ENCODE results near the gene MS4A2. TPM values are rescaled to one million over a fixed set of nuclear protein-coding genes. Genes with fewer than 3 reads are reported as not detected.
"Not testable (repeated sequence)": the region's sequence is repeated elsewhere in the genome, so short reads cannot be mapped to it uniquely, and the experiment has no call there.

The MS4A2 gene
- total RNA-seq, 2 donors from 2014 or later, result not detected

DNA sequence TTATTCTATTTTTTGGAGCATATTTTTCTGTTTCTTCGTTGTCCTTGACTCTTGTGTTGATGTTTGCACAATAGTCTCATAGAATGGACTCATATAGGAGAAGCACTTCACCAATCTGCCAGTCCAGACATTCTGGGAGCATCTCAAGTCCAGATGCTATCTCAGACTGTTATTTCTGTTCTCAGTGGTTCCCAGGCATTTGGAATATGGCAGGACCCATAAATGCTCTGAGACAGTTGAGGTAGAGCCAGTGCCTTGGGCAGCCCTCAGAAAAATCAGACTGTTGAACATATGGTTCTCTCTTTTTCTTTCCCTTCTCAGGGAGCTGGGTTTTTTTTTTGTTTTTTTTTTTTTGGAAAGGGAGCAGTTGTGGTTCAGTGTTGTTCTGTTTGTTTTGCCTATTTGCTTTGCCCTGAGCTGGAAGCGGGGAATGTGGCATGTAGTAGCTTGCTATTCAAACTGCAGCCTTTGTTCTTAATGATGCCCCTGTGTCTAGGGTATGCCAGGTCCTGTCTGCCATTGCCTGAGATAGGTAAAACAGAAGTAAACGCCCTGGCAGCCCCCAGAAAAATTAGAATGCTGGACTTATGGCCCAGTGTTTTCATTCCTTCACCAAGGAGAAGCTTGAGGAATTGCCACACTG lies 3.7 kb upstream of the MS4A2 start:
- Mint-ChIP-seq H3K4me1 (no peaks in the 10 kb centered on the region), H3K27ac (no peak overlapping the region), H3K27me3 (peaks cover 41% of the 10 kb centered on the region), H3K36me3 (ENCODE audit: low read depth) (no peaks in the 10 kb centered on the region), H3K9me3 (no peaks in the 10 kb centered on the region), H3K4me3 (no peak overlapping the region)
- no peak for ATAC-seq (replicated peaks)

DNA sequence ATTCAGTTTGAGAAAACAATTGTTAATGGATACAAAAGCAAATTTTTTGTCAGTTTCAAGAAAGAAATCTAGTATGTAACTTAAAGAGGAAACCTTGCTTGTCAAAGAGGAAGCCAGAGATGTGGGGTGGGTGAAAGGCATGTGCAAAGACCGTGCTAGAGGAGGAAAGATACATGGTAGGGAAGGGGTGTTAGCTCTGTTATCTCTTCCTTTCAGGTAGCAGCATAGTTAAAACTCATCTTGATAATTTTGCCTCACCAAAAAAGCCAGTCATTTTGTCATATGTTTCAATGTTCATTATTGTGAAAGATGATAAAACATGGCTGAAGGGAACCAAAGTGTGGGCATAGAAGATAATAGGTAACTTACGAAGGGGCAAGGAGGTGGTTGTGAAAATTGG lies 2.6 kb upstream of the MS4A2 start:
- H3K27me3 Mint-ChIP-seq, result peaks cover 39% of the 10 kb centered on the region
- H3K27ac Mint-ChIP-seq, result no peak overlapping the region
- no peak for ATAC-seq (replicated peaks)
- no peaks in the 10 kb centered on the region for H3K36me3 Mint-ChIP-seq (ENCODE audit: low read depth)
- H3K4me3 Mint-ChIP-seq, result no peak overlapping the region
- H3K4me1 Mint-ChIP-seq, result no peaks in the 10 kb centered on the region
- no peaks in the 10 kb centered on the region for H3K9me3 Mint-ChIP-seq

DNA sequence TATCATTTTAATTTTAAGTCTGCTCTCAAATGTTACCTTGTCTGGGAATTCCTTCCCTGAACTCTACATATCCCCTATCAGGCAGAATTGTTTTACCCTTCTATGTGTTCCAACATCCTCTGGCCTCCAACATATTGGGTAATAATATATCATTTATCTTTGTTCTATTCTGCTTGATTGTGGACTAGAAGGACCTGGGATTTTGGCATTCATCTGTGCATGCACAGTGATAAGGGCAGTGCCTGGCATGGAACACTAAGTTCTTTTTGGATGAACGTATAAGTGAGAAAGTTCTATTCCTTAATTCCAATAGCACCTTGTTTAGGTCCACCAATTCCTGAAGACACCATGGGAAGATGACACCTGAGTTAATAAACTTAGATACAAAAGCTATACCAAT lies 1.2 kb upstream of the MS4A2 start:
- H3K4me1 Mint-ChIP-seq, result no peaks in the 10 kb centered on the region
- H3K4me3 Mint-ChIP-seq, result no peak overlapping the region
- H3K27ac Mint-ChIP-seq, result no peak overlapping the region
- no peaks in the 10 kb centered on the region for H3K36me3 Mint-ChIP-seq (ENCODE audit: low read depth)
- ATAC-seq (replicated peaks), result no peak
- H3K9me3 Mint-ChIP-seq, result no peaks in the 10 kb centered on the region
- peaks cover 36% of the 10 kb centered on the region for H3K27me3 Mint-ChIP-seq

DNA sequence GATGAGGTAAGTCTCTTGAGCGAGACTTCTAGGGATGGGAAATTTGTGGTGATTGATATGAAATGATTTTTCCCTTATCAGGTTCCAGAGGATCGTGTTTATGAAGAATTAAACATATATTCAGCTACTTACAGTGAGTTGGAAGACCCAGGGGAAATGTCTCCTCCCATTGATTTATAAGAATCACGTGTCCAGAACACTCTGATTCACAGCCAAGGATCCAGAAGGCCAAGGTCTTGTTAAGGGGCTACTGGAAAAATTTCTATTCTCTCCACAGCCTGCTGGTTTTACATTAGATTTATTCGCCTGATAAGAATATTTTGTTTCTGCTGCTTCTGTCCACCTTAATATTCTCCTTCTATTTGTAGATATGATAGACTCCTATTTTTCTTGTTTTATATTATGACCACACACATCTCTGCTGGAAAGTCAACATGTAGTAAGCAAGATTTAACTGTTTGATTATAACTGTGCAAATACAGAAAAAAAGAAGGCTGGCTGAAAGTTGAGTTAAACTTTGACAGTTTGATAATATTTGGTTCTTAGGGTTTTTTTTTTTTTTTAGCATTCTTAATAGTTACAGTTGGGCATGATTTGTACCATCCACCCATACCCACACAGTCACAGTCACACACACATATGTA lies 7.1 kb downstream of the MS4A2 start:
- Mint-ChIP-seq H3K36me3 (ENCODE audit: low read depth) (no peaks in the 10 kb centered on the region), H3K4me3 (no peak overlapping the region), H3K9me3 (no peaks in the 10 kb centered on the region), H3K27me3 (peaks cover 9% of the 10 kb centered on the region), H3K27ac (no peak overlapping the region), H3K4me1 (no peaks in the 10 kb centered on the region)
- no peak for ATAC-seq (replicated peaks)

DNA sequence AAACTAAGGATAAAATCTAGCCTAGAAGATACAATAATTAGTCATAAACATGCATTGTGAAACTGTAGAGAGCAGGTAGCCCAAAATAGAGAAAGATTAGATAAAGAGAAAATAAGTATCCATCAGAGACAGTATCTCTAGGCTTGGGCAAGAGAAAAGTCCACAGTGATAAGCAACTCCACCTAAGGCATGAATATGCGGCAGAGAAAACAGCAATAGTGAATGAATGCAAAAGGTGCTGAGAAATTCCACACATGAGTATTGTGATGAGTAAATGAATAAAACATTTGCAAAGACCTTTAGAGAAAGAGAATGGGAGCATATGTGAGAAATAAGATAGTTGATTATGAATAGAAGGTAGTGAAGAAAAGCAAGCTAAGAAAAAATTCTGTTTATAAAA lies 8.7 kb downstream of the MS4A2 start:
- no peak for ATAC-seq (replicated peaks)
- H3K36me3 Mint-ChIP-seq (ENCODE audit: low read depth), result no peaks in the 10 kb centered on the region
- no peak overlapping the region for H3K27ac Mint-ChIP-seq
- H3K27me3 Mint-ChIP-seq, result peaks cover 9% of the 10 kb centered on the region
- no peak overlapping the region for H3K4me3 Mint-ChIP-seq
- no peaks in the 10 kb centered on the region for H3K4me1 Mint-ChIP-seq
- no peaks in the 10 kb centered on the region for H3K9me3 Mint-ChIP-seq

DNA sequence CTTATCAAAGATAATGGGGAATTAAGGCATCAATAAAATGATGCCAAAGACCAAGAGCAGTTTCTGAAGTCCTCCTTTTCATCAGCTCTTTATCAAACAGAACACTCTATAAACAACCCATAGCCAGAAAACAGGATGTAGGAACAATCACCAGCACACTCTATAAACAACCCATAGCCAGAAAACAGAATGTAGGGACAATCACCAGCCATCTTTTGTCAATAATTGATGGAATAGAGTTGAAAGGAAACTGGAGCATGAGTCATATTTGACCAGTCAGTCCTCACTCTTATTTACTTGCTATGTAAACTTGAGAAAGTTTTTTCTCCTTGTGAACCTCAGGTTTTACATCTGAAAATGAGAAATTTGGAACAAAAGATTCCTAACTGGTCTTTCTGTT lies 10.0 kb downstream of the MS4A2 start:
- H3K27me3 Mint-ChIP-seq, result peaks cover 9% of the 10 kb centered on the region
- H3K27ac Mint-ChIP-seq, result no peak overlapping the region
- no peak for ATAC-seq (replicated peaks)
- no peak overlapping the region for H3K4me3 Mint-ChIP-seq
- no peaks in the 10 kb centered on the region for H3K9me3 Mint-ChIP-seq
- H3K4me1 Mint-ChIP-seq, result no peaks in the 10 kb centered on the region
- H3K36me3 Mint-ChIP-seq (ENCODE audit: low read depth), result no peaks in the 10 kb centered on the region

DNA sequence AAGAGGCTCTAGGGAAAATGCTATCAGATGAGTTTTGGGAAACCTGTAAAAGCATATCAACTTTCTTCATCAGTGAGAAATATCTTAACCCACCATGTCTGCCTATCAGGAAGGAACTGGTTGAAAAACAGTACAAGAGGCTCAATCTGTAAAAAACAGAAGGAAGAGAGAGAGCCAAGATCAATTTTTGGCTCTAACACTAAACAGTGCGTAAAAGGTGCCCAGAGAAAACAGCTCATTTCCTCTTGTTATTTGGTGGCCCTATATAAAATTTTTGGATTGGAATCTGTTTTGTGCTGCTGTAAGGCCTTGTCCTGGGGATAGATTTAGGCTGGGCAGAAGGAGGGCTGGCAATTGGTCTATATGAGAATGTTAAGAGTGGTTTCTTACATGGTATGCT lies 12.1 kb downstream of the MS4A2 start:
- Mint-ChIP-seq H3K36me3 (ENCODE audit: low read depth) (no peaks in the 10 kb centered on the region), H3K27me3 (peaks cover 5% of the 10 kb centered on the region), H3K27ac (no peak overlapping the region), H3K4me1 (no peaks in the 10 kb centered on the region), H3K9me3 (no peaks in the 10 kb centered on the region), H3K4me3 (no peak overlapping the region)
- no peak for ATAC-seq (replicated peaks)

DNA sequence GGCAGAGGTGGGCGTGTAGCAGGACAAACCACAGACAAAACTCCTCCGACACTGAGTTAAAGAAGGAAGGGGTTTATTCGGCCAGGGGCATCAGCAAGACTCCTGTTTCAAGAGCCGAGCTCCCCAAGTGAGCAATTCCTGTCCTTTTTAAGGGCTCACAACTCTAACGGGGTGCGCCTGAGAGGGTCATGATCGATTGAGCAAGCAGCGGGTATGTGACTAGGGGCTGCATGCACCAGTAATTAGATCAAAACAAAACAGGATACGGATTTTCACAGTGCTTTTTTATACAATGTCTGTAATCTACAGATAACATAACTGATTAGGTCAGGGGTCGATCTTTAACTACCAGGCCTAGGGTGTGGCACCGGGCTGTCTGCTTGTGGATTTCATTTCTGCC lies 12.9 kb downstream of the MS4A2 start:
- H3K27ac Mint-ChIP-seq; H3K4me1 Mint-ChIP-seq; H3K4me3 Mint-ChIP-seq; H3K36me3 Mint-ChIP-seq (ENCODE audit: low read depth); ATAC-seq (replicated peaks); H3K27me3 Mint-ChIP-seq; H3K9me3 Mint-ChIP-seq: not testable (repeated sequence)

DNA sequence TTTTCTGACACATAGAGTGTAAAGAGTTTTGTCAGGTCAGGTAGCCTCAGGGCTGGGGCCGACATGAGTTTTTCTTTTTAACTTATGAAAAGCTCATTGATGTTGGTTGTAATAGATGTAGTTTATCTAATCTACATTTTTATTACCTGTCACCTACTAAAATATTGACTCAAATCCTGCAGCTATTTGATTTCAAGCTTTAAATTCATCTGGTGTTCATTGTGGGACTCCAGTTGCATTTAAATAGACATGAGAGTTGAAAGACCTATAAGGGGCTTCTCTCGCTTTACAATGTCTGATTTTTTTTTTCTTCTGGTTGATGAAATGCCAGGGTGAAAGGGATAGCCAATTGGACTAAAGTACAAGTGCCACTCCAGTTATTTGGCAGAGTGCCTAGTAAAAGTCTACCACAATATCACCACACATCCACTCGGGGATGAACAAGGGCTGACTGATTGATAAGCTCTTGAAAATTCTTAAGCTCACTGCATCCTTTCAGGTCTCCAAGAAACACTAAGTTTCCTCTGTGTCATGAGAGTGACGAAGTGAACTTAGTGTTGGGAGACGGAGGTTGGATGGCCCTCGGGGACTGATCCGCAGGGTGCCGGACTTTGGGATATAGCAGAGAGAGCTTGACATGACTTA lies 16.1 kb downstream of the MS4A2 start:
- not testable (repeated sequence) for H3K4me3 Mint-ChIP-seq; H3K27me3 Mint-ChIP-seq; H3K36me3 Mint-ChIP-seq (ENCODE audit: low read depth); H3K4me1 Mint-ChIP-seq; ATAC-seq (replicated peaks); H3K27ac Mint-ChIP-seq; H3K9me3 Mint-ChIP-seq

DNA sequence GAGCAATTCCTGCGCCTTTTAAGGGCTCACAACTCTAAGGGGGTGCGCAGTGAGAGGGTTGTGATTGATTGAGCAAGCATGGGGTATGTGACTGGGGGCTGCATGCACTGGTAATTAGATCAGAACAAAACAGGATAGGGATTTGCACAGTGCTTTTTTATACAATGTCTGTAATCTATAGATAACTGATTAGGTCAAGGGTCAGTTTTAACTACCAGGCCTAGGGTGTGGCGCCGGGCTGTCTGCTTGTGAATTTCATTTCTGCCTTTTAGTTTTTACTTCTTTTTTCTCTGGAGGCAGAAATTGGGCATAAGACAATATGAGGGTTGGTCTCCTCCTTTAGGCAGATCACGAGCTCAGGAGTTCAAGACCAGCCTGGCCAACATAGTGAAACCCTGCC lies 20.2 kb downstream of the MS4A2 start:
- not testable (repeated sequence) for H3K9me3 Mint-ChIP-seq; H3K27ac Mint-ChIP-seq; H3K4me3 Mint-ChIP-seq; H3K4me1 Mint-ChIP-seq; ATAC-seq (replicated peaks); H3K36me3 Mint-ChIP-seq (ENCODE audit: low read depth)
- peaks cover 14% of the 10 kb centered on the region for H3K27me3 Mint-ChIP-seq

DNA sequence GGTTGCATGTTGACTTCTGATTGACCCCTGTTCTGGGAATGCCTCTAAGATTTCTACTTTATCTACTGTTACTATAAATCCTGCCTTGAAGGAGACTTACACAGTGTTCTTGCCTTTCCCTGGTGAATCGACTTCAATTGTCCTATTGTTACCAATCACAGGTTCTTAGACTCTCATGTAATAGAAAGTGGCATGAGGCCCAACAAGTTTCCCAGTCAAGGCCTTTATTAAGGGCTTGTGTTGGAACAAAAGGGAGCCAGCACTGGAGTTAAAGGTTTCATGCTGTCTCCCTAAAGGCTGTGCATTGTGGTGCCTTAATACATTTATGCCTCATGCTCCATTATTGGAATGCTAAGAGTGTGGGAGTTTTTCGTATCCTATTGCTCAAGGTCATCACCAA lies 23.3 kb downstream of the MS4A2 start:
- ATAC-seq (replicated peaks), result no peak
- H3K27me3 Mint-ChIP-seq, result peaks cover 18% of the 10 kb centered on the region
- no peaks in the 10 kb centered on the region for H3K9me3 Mint-ChIP-seq
- no peaks in the 10 kb centered on the region for H3K36me3 Mint-ChIP-seq (ENCODE audit: low read depth)
- H3K4me3 Mint-ChIP-seq, result no peak overlapping the region
- no peak overlapping the region for H3K27ac Mint-ChIP-seq
- no peaks in the 10 kb centered on the region for H3K4me1 Mint-ChIP-seq

DNA sequence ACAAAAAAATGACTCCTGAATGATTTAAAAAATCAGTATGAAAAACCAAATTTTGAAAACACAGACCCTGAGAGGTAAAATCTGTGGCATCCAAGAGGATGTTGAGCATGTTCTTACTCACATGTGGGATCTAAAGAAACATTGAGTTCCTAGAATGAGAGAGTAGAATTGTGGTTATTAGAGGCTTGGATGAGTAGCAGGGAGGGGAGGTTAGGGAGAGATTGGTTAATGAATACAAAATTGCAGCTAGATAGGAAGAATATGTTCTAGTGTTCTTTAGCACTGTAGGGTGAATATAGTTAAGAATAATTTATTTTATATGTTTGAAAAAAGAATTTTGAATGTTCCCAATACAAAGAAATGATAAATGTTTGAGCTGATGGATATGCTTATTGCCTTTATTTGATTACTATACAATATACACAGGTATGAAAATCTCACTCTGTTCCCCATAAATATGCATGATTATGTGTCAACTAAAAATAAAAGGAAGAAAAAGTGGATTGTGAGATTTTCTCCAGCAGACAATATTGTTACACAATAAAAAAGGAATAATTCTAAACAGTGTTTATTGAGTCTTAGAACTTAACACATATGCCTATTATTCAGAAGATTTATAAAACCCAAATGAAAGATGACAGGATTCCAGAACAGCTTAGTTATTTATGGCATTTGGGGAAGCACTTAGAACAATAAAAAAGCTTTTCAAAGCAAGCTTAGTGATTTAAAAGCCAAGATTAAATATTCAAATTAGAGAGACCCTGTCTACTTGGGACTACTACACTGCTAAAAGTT lies 28.7 kb downstream of the MS4A2 start:
- Mint-ChIP-seq H3K27ac (no peak overlapping the region), H3K4me1 (no peaks in the 10 kb centered on the region), H3K9me3 (no peaks in the 10 kb centered on the region), H3K27me3 (peaks cover 14% of the 10 kb centered on the region), H3K36me3 (ENCODE audit: low read depth) (no peaks in the 10 kb centered on the region), H3K4me3 (no peak overlapping the region)
- ATAC-seq (replicated peaks), result no peak

DNA sequence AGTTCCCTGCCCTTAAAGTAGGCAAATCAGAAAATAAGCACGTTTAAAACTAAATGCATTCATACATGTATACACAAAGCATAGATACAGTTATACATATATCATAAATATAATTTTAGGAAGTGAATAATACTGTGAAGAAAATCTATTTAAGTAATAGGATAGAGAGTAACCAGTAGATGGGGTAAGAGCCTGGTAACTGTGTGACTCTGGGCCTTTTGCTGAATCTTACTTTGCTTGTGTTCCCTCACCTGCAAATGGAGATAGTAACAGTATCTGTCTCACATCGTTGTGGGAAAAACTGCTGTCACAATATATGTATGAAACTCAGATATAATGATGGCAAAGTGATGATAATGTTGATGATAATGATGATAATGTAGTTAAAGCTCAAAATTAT lies 29.9 kb downstream of the MS4A2 start:
- ATAC-seq (replicated peaks), result no peak
- no peaks in the 10 kb centered on the region for H3K9me3 Mint-ChIP-seq

DNA sequence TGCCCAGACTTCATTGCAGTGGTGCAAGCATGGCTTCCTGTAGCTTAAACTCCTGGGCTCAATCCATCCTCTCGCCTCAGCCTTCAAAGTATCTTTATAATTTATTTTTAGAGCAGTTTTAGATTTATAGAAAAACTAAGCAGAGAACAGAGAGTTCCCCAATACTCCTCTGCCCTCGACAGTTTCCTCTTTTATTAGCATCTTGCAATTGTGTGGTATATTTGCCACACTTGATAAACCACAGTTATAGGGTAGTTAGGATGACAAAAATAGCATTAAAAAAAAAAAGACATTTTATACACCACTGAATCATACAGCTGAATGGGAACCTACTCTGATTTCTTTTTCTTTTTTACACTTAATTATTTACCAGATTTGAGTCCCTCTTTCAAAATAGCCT lies 31.2 kb downstream of the MS4A2 start:
- no peak for ATAC-seq (replicated peaks)
- no peaks in the 10 kb centered on the region for H3K9me3 Mint-ChIP-seq
- no peaks in the 10 kb centered on the region for H3K4me1 Mint-ChIP-seq
- no peak overlapping the region for H3K27ac Mint-ChIP-seq
- H3K4me3 Mint-ChIP-seq, result no peak overlapping the region
- no peaks in the 10 kb centered on the region for H3K36me3 Mint-ChIP-seq (ENCODE audit: low read depth)
- H3K27me3 Mint-ChIP-seq, result peaks cover 27% of the 10 kb centered on the region

More for the DNA sequence above, 29.9 kb downstream of the MS4A2 start:
- Mint-ChIP-seq H3K4me1 (no peaks in the 10 kb centered on the region), H3K36me3 (ENCODE audit: low read depth) (no peaks in the 10 kb centered on the region), H3K27ac (no peak overlapping the region), H3K4me3 (no peak overlapping the region), H3K27me3 (peaks cover 19% of the 10 kb centered on the region)

DNA sequence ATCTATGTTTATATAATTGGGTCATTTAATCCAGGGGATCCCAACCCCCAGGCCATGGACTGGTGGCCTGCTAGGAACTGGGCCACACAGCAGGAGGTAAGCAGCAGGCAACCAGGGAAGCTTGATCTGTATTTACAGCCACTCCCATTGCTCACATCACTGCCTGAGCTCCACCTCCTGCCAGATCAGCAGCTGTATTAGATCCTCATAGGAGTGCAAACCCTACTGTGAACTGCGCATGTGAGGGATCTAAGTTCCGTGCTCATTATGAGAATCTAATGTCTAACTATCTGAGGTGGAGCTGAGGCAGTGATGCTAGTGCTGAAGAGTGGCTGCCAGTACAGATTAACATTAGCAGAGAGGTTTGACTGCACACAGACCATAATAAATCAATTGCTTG lies 32.8 kb downstream of the MS4A2 start:
- Mint-ChIP-seq H3K4me1 (no peaks in the 10 kb centered on the region), H3K27ac (no peak overlapping the region), H3K9me3 (no peaks in the 10 kb centered on the region), H3K36me3 (ENCODE audit: low read depth) (no peaks in the 10 kb centered on the region), H3K4me3 (no peak overlapping the region), H3K27me3 (peaks cover 27% of the 10 kb centered on the region)
- ATAC-seq (replicated peaks), result no peak

All from activated T-helper 17 cell treated with anti-CD3 and anti-CD28 coated beads, Interleukin-2, amount 50 U/mL, for 72 hours (primary cell).